ENCODE results near the gene PIK3CA.

DNA sequence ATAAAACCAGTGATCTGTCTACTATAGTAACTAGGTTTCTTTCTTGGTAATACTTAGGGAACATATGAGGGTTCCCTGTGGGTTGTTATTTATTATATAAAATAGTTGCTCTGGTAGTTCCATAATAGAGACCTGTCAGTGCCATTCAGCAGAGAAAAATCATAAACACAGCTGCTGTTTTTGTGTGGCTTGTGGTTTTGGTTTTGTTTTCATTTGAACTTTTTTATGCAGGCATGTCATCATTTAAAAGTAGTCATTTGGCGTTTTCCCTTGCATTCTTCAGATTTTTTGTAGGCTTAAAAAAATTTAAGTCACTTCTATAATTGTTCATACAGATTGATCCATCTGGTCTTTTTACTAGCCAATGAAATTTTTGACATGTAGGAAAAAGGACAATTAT lies 47.9 kb downstream of the PIK3CA start:
- TF ChIP-seq, protein P1, sequence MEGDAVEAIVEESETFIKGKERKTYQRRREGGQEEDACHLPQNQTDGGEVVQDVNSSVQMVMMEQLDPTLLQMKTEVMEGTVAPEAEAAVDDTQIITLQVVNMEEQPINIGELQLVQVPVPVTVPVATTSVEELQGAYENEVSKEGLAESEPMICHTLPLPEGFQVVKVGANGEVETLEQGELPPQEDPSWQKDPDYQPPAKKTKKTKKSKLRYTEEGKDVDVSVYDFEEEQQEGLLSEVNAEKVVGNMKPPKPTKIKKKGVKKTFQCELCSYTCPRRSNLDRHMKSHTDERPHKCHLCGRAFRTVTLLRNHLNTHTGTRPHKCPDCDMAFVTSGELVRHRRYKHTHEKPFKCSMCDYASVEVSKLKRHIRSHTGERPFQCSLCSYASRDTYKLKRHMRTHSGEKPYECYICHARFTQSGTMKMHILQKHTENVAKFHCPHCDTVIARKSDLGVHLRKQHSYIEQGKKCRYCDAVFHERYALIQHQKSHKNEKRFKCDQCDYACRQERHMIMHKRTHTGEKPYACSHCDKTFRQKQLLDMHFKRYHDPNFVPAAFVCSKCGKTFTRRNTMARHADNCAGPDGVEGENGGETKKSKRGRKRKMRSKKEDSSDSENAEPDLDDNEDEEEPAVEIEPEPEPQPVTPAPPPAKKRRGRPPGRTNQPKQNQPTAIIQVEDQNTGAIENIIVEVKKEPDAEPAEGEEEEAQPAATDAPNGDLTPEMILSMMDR (IDR thresholded peaks at IDR 0.05), result no peak
- TF ChIP-seq POLR2A (IDR thresholded peaks at IDR 0.05), result no peak

Data from testis (tissue), 2 donors.